LNCAP (cell line): ENCODE results near the gene OR6K2.

ENCODE experiments used
- CTCF ChIP-seq: fragments of 450-650 bp; IDR thresholded peaks from 2 replicates; pipeline ENCODE4 v1.5.1; 2017; ENCODE audit warnings: mild to moderate bottlenecking

OR6K2 gene, protein sequence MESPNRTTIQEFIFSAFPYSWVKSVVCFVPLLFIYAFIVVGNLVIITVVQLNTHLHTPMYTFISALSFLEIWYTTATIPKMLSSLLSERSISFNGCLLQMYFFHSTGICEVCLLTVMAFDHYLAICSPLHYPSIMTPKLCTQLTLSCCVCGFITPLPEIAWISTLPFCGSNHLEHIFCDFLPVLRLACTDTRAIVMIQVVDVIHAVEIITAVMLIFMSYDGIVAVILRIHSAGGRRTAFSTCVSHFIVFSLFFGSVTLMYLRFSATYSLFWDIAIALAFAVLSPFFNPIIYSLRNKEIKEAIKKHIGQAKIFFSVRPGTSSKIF

GRCh38 chr1:158700552-158700951 is at the start of gene OR6K2:
Gene OR6K2, minus strand, starts transcription at chr1:158700652. Its CDS starts 0 bp downstream, at chr1:158700652.
- no peak for TF ChIP-seq CTCF

DNA sequence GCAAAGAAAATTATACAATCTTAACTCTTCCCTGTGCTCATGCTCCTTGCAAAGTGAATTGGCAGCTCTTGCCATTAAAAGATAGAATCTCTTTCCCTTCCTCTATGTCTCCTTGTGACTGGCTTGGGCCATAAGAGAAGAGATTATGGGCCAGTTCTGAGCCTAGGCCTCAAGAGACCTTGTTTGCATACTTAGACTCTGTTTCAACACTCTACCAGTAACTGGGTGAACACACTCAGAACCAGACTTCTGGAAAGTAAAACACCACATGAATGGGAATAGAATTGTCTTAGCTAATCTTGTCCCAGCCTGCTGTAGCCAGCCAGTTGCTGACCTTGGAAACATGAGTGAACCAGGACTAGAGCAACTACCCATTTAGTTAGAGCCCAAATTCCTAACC is 35.4 kb upstream of the OR6K2 start:
- no peak for TF ChIP-seq CTCF

- no peak for TF ChIP-seq CTCF
Measured at GRCh38 chr1:158732524-158732923, 32.1 kb upstream of the OR6K2 start.

DNA sequence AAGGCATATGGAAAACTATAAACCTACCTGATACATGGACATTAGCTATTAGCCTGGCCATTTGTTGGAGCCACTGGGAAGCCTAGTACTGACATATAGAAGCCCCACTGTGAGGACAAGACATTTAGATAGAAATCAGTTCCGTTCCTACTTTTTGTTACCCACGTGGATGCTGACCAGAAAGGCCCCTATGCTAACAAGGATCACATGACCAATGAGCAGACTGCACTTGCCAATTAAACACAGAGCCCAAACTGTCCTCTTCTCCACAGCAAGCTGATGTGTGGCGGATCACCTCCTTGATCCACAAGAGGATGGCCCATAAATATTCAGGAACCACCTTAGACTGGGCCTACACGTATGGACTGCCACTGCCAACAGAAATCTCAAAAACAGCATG is 31.3 kb upstream of the OR6K2 start:
- no peak for TF ChIP-seq CTCF

DNA sequence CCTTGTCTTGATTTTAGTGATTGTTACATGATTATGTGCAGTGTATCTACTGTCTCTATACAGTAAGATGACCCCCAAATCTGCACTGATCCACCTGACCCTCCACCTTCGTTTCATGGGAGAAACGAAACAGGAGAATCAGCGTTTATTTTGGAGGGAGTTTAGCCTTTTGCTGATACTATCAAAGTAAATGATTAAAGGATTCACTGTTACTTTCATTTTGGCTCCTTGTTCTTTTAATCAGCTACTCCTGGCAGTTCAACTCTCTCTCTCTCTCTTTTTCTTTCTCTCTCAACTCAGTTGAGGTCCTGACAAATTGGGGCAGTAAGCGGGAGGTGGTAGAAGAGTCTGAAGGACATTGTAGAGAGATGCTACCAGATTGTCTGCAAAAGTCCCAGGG is 30.0 kb upstream of the OR6K2 start:
- no peak for TF ChIP-seq CTCF

DNA sequence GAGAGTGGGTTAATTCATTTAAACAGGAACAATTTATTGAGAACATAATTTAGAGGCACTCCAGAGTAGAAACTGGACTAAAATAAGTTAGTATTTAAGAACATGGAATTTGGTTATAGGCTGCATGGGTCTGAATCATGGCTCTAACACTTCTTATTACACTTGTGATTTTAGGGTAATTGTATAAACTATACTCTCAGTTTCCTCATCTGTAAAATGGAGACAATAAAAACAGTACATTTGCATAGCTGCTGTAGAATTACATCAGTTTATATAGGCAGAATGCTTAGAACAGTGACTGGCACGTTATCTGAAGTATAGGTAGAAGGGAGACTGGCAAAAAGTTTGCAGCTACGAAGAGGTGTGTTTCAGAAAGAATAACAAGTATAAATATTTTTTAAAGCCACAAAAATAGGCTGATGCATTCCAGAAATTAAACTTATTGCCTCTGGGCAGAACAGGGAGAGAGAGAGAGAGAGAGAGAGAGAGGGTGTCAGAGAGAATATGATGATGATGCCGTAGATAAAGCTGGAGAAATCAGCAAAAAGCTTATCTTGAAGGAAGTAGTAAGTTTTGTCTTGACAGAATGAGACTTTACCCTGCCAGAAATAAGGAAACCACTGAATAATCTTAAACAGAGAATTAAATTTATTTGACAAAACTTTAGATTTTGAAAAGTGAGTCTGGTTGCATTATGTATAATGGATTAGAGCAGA is 28.2 kb upstream of the OR6K2 start:
- no peak for TF ChIP-seq CTCF

- TF ChIP-seq CTCF, result no peak
Measured at GRCh38 chr1:158724442-158724841, 24.0 kb upstream of the OR6K2 start.
